Kidney epithelial cell (primary cell): ENCODE measurements around the gene MAP9. TPM values are rescaled to one million over a fixed set of nuclear protein-coding genes. Genes with fewer than 3 reads are reported as not detected.

ENCODE experiments used
- DNase-seq: peaks from one replicate; pipeline ENCODE4 v3.0.0-alpha.2; 2010; ENCODE audit warnings: low read depth
- H3K27me3 ChIP-seq: 2 replicates; pipeline ENCODE4 v1.6.0; 2011; ENCODE audit warnings: low read length; ENCODE audit not compliant: control insufficient read depth, insufficient read depth
- H3K36me3 ChIP-seq: 2 replicates; pipeline ENCODE4 v1.5.1; 2011; ENCODE audit warnings: low read length; ENCODE audit not compliant: control insufficient read depth, insufficient read depth
- H3K4me3 ChIP-seq: 2 replicates; pipeline ENCODE4 v1.5.1; 2011; ENCODE audit warnings: low read depth, mild to moderate bottlenecking, control low read depth, low read length
- CTCF ChIP-seq: IDR thresholded peaks from 2 replicates; pipeline ENCODE4 v1.5.1; 2011; ENCODE audit warnings: mild to moderate bottlenecking, moderate library complexity, low read length, control low read depth, inconsistent platforms; ENCODE audit not compliant: insufficient read depth, poor library complexity, severe bottlenecking
- total RNA-seq: library from RNA; depleted of rRNA; stranded (reverse); fragments of >200 nt; gene quantifications from 2 replicates; pipeline ENCODE4 v1.2.3, GENCODE V29; 2015

The MAP9 gene
- total RNA-seq, 1 donor from 2014 or later = 22.0 TPM

- Histone ChIP-seq H3K27me3 (no peaks in the 10 kb centered on the region), H3K36me3 (no peaks in the 10 kb centered on the region), H3K4me3 (no peak overlapping the region)
- no peak for DNase-seq
- no peak for TF ChIP-seq CTCF
These were observed 36.8 kb downstream of the MAP9 start for GRCh38 chr4:155339999-155340398.

- no peak for TF ChIP-seq CTCF
- H3K4me3 ChIP-seq = no peak overlapping the region
- no peaks in the 10 kb centered on the region for H3K27me3 ChIP-seq
- DNase-seq = no peak
- H3K36me3 ChIP-seq = no peaks in the 10 kb centered on the region
These were observed 37.2 kb downstream of the MAP9 start for GRCh38 chr4:155339588-155339987.

- Histone ChIP-seq H3K4me3 (no peak overlapping the region), H3K36me3 (no peaks in the 10 kb centered on the region)
These were observed 38.6 kb downstream of the MAP9 start for GRCh38 chr4:155338196-155338595.

GRCh38 chr4:155336242-155336641 lies 40.5 kb downstream of the MAP9 start:
- H3K27me3 ChIP-seq = no peaks in the 10 kb centered on the region
- no peak overlapping the region for H3K4me3 ChIP-seq
- no peak for DNase-seq
- H3K36me3 ChIP-seq = no peaks in the 10 kb centered on the region
- TF ChIP-seq CTCF = no peak

More at GRCh38 chr4:155338196-155338595, 38.6 kb downstream of the MAP9 start:
- TF ChIP-seq CTCF = no peak
- DNase-seq = no peak
- no peaks in the 10 kb centered on the region for H3K27me3 ChIP-seq

GRCh38 chr4:155331478-155331877 lies 45.3 kb downstream of the MAP9 start:
- H3K36me3 ChIP-seq = no peaks in the 10 kb centered on the region
- no peak overlapping the region for H3K4me3 ChIP-seq
- no peaks in the 10 kb centered on the region for H3K27me3 ChIP-seq
- no peak for TF ChIP-seq CTCF
- no peak for DNase-seq

GRCh38 chr4:155322782-155323181 lies 54.0 kb downstream of the MAP9 start:
- Histone ChIP-seq H3K27me3 (no peaks in the 10 kb centered on the region), H3K36me3 (no peaks in the 10 kb centered on the region), H3K4me3 (no peak overlapping the region)
- DNase-seq = no peak
- no peak for TF ChIP-seq CTCF
